ENCODE data around the gene CCNY. TPM values are rescaled to one million over a fixed set of nuclear protein-coding genes. Genes with fewer than 3 reads are reported as not detected.
A peak's percentile ranks its signal among the peaks of the same experiment; 100 is the strongest.

CCNY gene
- total RNA-seq, 8 experiments from 2014 or later = 24.8 to 57.1 (median 32.4) TPM

DNA sequence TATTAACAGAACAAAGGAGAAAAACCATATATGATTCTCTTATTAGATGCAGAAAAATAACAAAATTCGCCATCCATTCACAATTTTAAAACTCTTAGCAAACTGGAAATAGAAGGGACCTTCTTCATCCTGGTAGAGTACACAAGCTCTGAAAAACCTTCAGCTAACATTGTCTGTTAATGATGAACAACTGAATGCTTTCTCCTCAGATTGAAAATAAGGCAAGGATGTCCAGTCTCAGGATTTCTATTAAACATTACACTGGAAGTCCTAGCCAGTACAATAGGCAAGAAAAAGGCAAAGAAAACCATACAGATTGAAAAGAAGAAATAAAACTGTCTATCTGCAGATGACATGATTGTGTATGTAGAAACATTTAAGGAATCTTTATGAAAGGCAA lies 16.0 kb upstream of the CCNY start:
- Histone ChIP-seq H3K4me1 (replicated peaks in 1 of 2) (no peaks in the 10 kb centered on the region), H3K27ac (no peak overlapping the region), H3K4me3 (no peak overlapping the region)
- 60 to 100% (median 79%) methylated on average over 1 of the region's 1 CpG for WGBS, 10 experiments
- ATAC-seq (replicated peaks in 6 of 8) = no peak
- in situ Hi-C loops (cut with MboI; ENCODE audit: low pct_unique_long_range_greater_than_20kb in 2 of 9, low sequenced_read_pairs in 9 of 9, unreplicated experiment in 9 of 9) = no loop called here

DNA sequence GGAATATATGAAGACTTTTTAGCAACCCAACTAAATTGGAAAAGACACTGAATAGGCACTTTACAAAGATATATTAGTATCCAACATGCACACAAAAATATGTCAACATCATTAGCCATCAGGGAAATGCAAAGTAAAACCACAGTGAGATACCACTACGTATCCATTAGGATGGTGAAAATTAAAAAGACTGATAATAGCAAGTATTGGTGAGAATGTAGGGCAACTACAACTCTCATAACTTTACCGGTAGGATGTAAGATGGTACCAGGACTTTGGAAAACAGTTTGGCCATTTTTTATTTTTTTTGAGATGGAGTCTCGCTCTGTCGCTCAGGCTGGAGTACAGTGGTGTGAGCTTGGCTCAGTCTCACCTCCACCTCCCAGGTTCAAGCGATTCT lies 13.7 kb upstream of the CCNY start:
- Histone ChIP-seq H3K27ac (no peak overlapping the region), H3K4me3 (no peak overlapping the region), H3K4me1 (replicated peaks in 1 of 2) (no peaks in the 10 kb centered on the region)
- WGBS, 10 experiments = 90 to 100% (median 100%) methylated on average over 1 to 5 of the region's 5 CpGs
- ATAC-seq (replicated peaks in 6 of 8) = no peak
- in situ Hi-C loops (cut with MboI; ENCODE audit: low pct_unique_long_range_greater_than_20kb in 2 of 9, low sequenced_read_pairs in 9 of 9, unreplicated experiment in 9 of 9) = no loop called here

DNA sequence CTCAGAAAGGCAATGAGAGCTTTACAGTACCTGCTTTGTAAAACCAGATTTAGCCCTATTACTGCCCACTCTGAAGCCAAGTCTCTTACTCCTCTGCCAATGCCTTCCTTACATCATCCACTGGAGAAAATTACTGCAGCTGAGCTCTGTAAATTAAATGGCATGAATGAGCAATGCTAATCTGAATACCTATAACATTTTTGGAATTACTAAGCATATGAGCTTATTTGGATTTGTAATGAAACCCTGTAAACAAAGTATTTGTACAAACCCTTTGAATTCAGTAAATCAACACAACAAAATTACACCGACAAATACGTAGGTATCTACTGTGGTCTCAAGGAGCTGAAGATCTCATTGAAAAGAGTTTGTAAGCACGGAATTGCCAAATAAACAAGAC lies 12.1 kb upstream of the CCNY start:
- peak in 1 of 8 experiments; percentile 48 for ATAC-seq (replicated peaks in 6 of 8)
- in situ Hi-C loops (cut with MboI; ENCODE audit: low pct_unique_long_range_greater_than_20kb in 2 of 9, low sequenced_read_pairs in 9 of 9, unreplicated experiment in 9 of 9) = no loop called here
- Histone ChIP-seq H3K4me1 (replicated peaks in 1 of 2) (peaks cover 0 to 6% of the 10 kb centered on the region in 2 donors), H3K4me3 (no peak overlapping the region), H3K27ac (no peak overlapping the region)
- 75 to 100% (median 93%) methylated on average over 2 to 3 of the region's 3 CpGs; no CpG with 5 or more reads in 1 of the 10 experiments for WGBS, 10 experiments

DNA sequence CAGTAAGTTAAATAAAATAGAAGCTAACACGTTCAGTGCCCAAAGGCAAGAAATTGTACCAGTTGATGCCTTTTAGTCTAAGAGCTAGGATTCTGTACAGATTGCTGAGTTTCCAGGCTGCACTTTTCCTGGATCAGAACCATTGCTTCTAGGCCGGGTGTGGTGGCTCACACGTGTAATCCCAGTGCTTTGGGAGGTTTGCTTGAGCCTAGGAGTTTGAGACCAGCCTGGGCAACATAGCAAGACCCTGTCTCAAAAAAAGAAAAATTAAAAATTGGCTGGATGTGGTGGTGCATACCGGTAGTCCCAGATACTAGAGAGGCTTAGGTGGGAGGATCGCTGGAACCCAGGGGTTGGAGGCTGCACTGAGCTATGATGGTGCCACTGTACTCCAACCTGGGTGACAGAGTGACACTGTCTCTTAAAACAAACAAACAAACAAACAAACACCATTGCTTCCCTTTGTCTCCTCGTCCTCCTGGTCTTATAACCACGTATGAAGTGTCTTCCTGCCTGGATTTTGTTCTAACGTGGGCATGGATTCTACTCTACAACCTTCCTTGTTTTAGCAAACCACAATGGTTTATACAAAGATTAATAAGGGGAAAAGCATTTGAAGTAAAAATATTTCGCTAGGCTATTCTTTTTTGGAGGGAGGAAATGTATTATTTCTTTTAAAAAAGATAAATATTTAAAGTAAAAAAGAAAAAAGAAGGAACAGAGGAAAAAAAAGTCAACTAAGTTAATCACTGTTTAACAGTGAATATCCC lies 9.7 kb upstream of the CCNY start:
- in situ Hi-C loops (cut with MboI; ENCODE audit: low pct_unique_long_range_greater_than_20kb in 2 of 9, low sequenced_read_pairs in 9 of 9, unreplicated experiment in 9 of 9) = no loop called here
- ATAC-seq (replicated peaks in 6 of 8) = no peak
- Histone ChIP-seq H3K4me3 (no peak overlapping the region), H3K27ac (no peak overlapping the region), H3K4me1 (replicated peaks in 1 of 2) (peaks cover 8 to 18% of the 10 kb centered on the region in 2 donors)
- 85 to 100% (median 90%) methylated on average over 1 to 8 of the region's 9 CpGs for WGBS, 10 experiments

DNA sequence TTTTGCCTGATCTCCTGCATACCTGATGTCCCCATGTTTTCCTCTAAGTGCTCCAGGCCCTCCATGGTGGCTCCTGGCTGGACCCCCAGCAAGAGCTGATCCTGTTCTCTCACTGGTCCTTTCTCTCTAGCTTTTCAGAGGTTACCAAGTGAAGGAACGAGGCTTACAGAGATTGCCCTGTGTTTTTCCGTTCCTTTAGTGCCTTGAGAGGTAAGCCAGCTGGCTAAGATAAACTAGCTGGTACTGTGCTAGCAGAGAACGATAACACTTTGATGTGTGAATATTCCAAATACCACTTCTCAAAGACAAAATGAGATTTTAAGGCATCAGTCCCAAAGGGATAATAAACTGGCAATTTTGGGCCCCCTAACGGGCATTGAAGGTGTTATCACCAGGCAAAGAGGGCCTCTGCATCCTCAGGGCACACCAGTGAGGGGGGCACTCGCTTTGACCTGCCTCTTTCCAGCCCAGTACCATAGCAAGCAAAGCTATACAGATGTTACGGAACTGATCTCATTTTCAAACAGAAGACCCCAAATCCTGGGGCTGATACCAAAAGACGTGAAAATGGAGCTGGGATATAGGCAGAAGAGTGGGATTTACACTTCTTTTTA lies 8.4 kb upstream of the CCNY start:
- 90 to 100% (median 94%) methylated on average over 1 to 5 of the region's 7 CpGs; no CpG with 5 or more reads in 3 of the 10 experiments for WGBS, 10 experiments
- ATAC-seq (replicated peaks in 6 of 8) = no peak
- in situ Hi-C loops (cut with MboI; ENCODE audit: low pct_unique_long_range_greater_than_20kb in 2 of 9, low sequenced_read_pairs in 9 of 9, unreplicated experiment in 9 of 9) = no loop called here
- Histone ChIP-seq H3K4me3 (no peak overlapping the region), H3K4me1 (replicated peaks in 1 of 2) (peaks cover 8 to 24% of the 10 kb centered on the region in 2 donors), H3K27ac (no peak overlapping the region)

DNA sequence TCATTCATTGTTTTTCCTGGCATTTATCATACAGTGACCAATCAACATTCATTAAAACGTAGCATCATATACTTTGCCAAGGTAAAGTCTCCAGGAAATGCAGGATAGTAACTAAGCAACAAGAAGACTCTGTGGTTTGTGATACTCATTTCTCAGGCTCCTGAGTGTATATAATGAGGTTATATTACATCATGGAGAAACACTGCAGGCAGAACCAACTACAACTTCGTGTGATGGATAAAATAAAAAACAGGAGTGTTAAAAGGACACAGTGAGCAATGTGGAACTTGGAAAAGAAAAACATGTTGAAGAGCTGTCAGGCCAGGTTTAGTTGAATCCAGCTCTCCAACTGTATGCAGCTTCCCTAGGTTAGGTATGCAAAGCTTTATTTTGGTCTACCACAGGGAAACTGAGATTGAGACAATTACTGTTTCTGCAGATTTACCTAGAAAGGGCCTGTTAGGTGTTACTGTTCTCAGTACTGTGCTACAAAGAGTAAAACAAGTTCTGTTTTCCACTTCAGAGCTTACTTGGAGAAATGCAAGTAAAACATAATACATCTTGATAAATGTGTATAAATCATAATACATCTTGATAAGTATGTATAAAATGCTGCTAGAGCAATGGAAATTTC lies 7.8 kb upstream of the CCNY start:
- in situ Hi-C loops (cut with MboI; ENCODE audit: low pct_unique_long_range_greater_than_20kb in 2 of 9, low sequenced_read_pairs in 9 of 9, unreplicated experiment in 9 of 9) = no loop called here
- peak in 1 of 8 experiments; percentile 19 for ATAC-seq (replicated peaks in 6 of 8)
- H3K4me3 ChIP-seq = no peak overlapping the region
- peaks cover 8 to 24% of the 10 kb centered on the region in 2 donors for H3K4me1 ChIP-seq (replicated peaks in 1 of 2)
- WGBS, 10 experiments = 25 to 94% (median 66%) methylated on average over 1 to 2 of the region's 2 CpGs; no CpG with 5 or more reads in 3 of the 10 experiments
- no peak overlapping the region for H3K27ac ChIP-seq

DNA sequence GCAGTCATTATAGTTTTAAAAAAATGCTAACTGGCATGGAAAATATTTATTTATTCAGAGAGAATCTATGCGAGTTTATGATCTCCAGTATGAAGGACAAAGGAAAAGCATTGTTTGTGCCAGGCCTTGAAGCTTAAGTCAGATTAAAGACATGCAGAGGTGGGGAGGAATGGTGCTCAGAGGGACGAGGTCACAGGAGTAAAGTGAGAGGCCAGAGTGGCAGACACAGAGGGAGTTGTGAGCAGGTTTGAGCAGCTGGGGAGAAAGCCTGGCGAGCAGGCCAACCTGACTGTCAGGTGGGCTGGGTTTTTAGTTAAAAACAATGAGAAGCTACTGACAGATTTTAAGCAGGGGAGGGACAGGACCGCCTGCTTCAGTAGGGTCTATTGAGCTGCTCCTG lies 6.8 kb upstream of the CCNY start:
- Histone ChIP-seq H3K4me1 (replicated peaks in 1 of 2) (peaks cover 12 to 26% of the 10 kb centered on the region in 2 donors), H3K27ac (no peak overlapping the region), H3K4me3 (no peak overlapping the region)
- ATAC-seq (replicated peaks in 6 of 8) = peak in 3 of 8 experiments; percentile 19 to 41 (median 28)
- in situ Hi-C loops (cut with MboI; ENCODE audit: low pct_unique_long_range_greater_than_20kb in 2 of 9, low sequenced_read_pairs in 9 of 9, unreplicated experiment in 9 of 9) = no loop called here
- 18 to 71% (median 59%) methylated on average over 1 to 4 of the region's 4 CpGs; no CpG with 5 or more reads in 1 of the 10 experiments for WGBS, 10 experiments

DNA sequence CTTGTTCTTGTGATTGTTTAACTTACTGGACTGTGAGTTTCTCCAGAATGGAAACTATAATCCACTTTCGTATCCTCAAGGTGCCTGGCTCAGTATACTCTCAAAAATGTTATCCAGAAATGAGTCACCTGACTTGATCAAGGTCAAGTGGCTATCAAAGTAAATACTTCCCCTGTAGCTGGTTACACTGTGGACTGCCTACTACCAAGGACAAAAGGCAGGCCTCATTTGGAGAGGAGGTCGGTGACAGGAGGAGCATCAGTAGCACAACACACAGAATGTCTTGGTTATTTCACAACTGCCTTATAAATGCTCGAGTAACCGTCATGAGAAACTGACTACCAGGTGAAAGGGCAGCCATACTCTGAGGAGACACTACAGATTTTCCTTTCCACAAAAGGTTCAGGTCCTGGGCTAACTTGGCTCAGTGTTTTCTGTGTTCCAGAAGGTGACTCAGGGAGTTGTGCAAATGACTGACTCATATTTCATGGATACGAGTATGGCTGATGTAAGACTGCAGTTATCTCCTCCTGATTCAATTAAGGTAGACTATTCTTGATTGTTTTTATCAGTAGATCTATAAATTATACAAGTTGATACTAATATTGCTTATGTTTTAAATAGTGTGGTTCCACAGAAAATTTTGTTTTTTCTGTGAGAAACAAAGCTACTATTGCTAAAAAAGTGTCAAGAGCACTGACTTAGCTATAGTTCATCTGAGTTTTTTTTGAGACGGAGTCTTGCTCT lies 4.2 kb upstream of the CCNY start:
- in situ Hi-C loops (cut with MboI; ENCODE audit: low pct_unique_long_range_greater_than_20kb in 2 of 9, low sequenced_read_pairs in 9 of 9, unreplicated experiment in 9 of 9) = no loop called here
- H3K4me3 ChIP-seq = no peak overlapping the region
- ATAC-seq (replicated peaks in 6 of 8) = peak in 6 of 8 experiments; percentile 18 to 52 (median 24)
- peaks cover 18 to 35% of the 10 kb centered on the region in 2 donors for H3K4me1 ChIP-seq (replicated peaks in 1 of 2)
- 17 to 100% (median 64%) methylated on average over 1 to 6 of the region's 6 CpGs; no CpG with 5 or more reads in 1 of the 10 experiments for WGBS, 10 experiments
- no peak overlapping the region for H3K27ac ChIP-seq

DNA sequence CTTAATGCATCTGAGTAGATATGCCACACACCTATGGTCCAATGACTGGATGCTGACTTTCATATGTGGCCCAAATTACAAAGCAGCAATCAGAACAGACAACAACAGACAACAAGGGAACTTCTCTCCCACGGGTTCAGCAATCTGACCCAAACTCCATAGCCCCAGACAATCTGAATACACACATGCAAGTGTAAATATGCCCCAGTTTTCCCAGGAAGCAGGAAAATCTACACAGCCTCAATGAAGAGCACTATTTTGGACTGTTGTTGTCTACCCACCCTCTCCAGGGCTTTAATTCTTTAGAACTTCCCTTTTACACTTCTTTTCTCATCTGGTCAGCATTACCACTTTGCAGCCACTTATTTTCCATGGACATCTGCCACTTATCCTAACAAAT lies 2.0 kb upstream of the CCNY start:
- in situ Hi-C loops (cut with MboI; ENCODE audit: low pct_unique_long_range_greater_than_20kb in 2 of 9, low sequenced_read_pairs in 9 of 9, unreplicated experiment in 9 of 9) = no loop called here
- Histone ChIP-seq H3K4me1 (replicated peaks in 1 of 2) (peaks cover 18 to 40% of the 10 kb centered on the region in 2 donors), H3K4me3 (peak overlapping the region in 1 of 5 donors; percentile 99), H3K27ac (no peak overlapping the region)
- 20 to 100% (median 87%) methylated on average over 1 of the region's 1 CpG; no CpG with 5 or more reads in 4 of the 10 experiments for WGBS, 10 experiments
- no peak for ATAC-seq (replicated peaks in 6 of 8)

DNA sequence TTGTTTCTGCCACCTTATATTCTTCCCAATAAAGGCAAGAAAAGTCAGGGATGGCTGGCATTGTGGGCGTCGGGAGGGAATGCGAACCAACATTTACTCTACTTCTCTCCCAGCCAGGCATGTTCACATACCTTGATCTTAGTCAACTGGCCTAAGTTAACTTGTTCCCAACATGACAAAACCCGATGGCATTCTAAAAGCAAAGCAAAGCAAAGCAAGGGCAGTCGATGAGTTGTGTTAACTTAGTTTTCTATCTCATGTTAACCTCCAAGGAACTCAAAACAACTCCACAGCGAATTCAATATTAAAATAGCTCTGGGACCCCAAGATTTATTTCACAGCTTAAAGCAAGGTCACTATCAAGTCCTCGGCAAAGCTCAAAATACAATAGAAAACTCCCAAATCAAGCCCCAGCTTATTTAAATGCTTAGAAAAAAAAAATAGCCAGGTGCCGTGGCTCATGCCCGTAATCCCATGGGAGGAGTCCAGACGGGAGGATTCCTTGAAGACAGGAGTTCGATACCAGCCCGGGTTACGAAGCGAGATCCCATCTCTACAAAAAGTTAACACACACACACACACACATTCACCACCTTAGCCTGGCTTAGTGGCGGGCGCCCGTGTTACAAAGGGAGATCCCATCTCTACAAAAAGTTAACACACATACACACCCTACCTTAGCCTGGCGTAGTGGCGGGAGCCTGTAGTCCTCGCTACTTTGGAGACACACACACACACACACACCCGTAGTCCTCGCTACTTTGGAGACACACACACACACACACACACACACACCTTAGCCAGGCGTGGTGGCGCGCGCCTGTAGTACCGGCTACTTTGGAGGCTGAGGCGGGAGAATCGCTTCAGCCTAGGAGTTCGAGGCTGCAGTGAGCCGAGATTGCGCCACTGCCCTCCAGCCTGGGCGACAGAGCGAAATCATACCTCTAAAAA lies 901 bp upstream of the CCNY start:
- Histone ChIP-seq H3K4me1 (replicated peaks in 1 of 2) (peaks cover 9 to 29% of the 10 kb centered on the region in 2 donors), H3K4me3 (peak overlapping the region; percentile 66 to 99 (median 95)), H3K27ac (peak overlapping the region; percentile 87 to 95)
- in situ Hi-C loops (cut with MboI; ENCODE audit: low pct_unique_long_range_greater_than_20kb in 2 of 9, low sequenced_read_pairs in 9 of 9, unreplicated experiment in 9 of 9) = no loop called here
- ATAC-seq (replicated peaks in 6 of 8) = peak in 7 of 8 experiments; percentile 1 to 7 (median 3)
- 12 to 81% (median 49%) methylated on average over 2 to 12 of the region's 34 CpGs for WGBS, 10 experiments

DNA sequence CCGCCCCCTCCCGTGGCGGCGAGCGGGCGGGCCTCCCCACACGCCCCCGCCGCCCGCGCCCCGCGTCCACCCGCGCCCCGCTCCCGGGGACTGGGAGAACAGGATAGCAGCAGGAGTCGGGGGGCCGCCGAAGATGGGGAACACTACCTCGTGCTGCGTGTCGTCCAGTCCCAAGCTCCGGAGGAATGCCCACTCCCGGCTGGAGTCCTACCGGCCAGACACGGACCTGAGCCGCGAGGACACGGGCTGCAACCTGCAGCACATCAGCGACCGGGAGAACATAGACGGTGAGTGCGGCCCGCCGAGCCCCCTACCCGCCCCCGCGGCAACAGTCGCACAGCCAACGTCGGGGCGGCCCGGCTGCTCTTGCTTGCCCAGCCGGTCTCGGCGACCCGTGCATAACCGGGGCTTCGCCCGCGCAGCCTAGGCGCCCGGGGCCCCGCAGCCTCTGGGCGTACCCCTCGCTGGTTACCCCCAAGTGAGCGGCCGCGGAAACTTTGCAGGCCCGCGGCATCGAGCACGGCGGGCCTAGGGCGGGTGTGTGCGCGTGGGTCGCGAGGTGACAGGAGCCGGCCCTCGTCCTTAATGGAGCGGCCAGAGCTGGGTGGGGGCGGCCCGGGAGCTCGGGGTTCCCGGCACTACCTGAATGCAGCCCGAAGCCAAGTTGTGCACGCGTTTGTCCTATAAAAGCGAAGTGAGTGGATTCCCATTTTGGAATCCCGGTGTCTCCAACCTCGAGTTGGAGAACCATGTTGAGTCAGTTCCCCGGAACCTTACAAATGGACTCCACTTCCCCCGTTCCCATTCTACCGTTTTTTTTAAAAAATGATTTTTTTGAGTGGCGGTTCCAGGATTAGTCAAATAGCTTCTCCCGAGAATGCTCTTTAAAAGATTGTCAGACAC lies 863 bp downstream of the CCNY start:
- ATAC-seq (replicated peaks in 6 of 8) = peak; percentile 21 to 53 (median 46)
- in situ Hi-C loops (cut with MboI; ENCODE audit: low pct_unique_long_range_greater_than_20kb in 2 of 9, low sequenced_read_pairs in 9 of 9, unreplicated experiment in 9 of 9) = no loop called here
- 0 to 2% (median 0%) methylated on average over 2 to 32 of the region's 88 CpGs; no CpG with 5 or more reads in 1 of the 10 experiments for WGBS, 10 experiments
- peak overlapping the region; percentile 66 to 99 (median 95) for H3K4me3 ChIP-seq
- H3K4me1 ChIP-seq (replicated peaks in 1 of 2) = peaks cover 15 to 24% of the 10 kb centered on the region in 2 donors
- peak overlapping the region; percentile 87 to 95 for H3K27ac ChIP-seq

All from motor neuron (in vitro differentiated cells).